Subcutaneous adipose tissue (tissue), 4 donors: Measurements from ENCODE around the gene APOC1. TPM values are rescaled to one million over a fixed set of nuclear protein-coding genes. Genes with fewer than 3 reads are reported as not detected.

Experiments used
- total RNA-seq, 4 donors: library from RNA; depleted of rRNA; stranded (reverse); fragments of >200 nt; gene quantifications; one replicate each; pipeline ENCODE4 v1.1.0, GENCODE V29; 2016
- TF ChIP-seq, protein P1 (sequence below): fragments of 450-650 bp; IDR thresholded peaks from one replicate; pipeline ENCODE4 v1.5.1; 2016; ENCODE audit warnings: low read depth, mild to moderate bottlenecking, control low read depth, antibody characterized with exemption, moderate library complexity

The APOC1 gene
- total RNA-seq, 4 donors from 2014 or later, result 30.7 to 394 (median 88.3) TPM

DNA sequence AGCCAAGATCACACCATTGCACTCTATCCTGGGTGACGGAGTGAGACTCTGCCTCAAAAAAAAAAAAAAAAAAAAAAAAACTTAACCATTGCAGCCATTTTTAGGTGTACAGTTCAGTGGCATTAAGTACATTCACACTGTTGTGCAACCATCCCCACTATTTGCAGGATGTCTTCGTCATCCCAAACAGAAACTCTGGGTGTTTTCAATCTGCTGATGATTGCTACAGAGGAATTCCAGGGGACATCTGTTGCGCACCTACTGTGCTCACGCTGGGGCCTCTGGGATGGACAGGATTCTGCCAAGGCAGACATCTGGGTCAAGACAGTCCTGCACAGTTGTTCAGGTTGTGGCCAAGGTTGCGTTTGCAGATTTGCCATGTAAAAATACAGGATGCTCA is 25.3 kb downstream of the APOC1 start:
- TF ChIP-seq, protein P1, sequence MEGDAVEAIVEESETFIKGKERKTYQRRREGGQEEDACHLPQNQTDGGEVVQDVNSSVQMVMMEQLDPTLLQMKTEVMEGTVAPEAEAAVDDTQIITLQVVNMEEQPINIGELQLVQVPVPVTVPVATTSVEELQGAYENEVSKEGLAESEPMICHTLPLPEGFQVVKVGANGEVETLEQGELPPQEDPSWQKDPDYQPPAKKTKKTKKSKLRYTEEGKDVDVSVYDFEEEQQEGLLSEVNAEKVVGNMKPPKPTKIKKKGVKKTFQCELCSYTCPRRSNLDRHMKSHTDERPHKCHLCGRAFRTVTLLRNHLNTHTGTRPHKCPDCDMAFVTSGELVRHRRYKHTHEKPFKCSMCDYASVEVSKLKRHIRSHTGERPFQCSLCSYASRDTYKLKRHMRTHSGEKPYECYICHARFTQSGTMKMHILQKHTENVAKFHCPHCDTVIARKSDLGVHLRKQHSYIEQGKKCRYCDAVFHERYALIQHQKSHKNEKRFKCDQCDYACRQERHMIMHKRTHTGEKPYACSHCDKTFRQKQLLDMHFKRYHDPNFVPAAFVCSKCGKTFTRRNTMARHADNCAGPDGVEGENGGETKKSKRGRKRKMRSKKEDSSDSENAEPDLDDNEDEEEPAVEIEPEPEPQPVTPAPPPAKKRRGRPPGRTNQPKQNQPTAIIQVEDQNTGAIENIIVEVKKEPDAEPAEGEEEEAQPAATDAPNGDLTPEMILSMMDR, result no peak

DNA sequence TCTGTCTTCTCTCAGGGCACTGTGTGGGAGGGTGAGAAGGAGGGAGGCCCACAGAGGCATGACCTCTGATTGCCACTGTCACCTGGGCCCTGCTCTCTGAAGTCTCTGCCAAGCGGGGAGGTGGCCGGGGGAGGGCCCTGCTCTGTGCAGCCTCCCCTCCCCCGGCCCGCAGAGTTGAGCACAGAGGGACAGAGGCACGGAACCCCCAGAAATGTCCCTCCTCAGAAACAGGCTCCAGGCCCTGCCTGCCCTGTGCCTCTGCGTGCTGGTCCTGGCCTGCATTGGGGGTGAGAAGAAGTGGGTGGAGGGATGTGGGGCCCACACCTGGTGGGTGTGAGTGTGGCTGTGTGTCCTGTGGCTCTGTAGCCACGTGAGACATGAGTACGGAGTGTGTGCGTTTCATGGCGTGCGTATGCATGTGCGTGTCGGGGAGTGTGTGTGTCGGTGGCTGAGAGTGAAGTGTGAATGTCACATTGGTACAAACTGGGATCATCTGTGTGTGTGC is 27.7 kb downstream of the APOC1 start, which contains the start of gene APOC4:
APOC4 (plus strand) TSS at position 171 of the 505 bp plus-strand sequence; CDS start at position 212, 41 bp downstream.
- TF ChIP-seq, protein P1, result no peak

- TF ChIP-seq, protein P1, result no peak
Observed at GRCh38 chr19:44943801-44944249, 29.4 kb downstream of the APOC1 start.

DNA sequence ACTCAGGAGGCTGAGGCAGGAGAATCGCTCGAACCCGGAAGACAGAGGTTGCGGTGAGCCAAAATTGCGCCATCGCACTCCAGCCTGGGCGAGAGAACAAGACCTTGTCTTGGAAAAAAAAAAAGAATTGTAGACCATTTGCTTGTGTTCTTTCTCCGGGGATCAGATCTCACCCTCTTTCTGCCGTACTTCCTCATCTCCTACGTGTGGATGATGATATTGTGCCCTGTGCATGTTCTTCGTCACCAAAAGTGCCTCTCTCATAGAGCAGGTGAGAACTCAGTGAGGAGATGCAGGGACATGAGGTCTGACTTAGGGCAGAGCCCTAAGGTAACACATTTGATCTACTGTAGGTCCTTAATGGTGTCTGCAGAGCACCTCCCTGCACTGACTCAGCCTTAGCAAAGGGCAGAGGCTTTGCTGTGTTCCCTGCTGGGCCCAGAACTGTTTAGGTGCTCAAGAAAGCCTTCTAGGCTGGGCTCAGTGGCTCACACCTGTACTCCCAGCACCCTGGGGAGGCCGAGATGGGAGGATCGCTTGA is 32.7 kb downstream of the APOC1 start:
- TF ChIP-seq, protein P1, result no peak

DNA sequence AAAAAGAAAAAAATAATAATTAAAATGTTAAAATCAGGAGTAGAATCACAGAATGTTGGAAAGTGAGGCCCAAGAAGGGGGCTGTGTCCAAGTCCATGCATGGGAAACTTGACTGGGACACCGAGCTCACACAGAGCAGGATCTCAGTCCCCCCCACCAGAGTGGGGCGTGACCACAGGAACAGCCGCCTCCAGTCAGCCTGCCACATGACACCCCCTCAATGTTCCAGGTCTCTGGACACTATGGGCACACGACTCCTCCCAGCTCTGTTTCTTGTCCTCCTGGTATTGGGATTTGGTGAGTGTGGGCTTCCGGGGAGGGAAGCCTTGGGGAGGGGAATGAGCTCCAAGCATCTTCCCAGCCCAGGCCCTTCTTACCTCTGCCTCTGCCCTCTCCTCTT is 33.8 kb downstream of the APOC1 start:
- TF ChIP-seq, protein P1, result no peak

DNA sequence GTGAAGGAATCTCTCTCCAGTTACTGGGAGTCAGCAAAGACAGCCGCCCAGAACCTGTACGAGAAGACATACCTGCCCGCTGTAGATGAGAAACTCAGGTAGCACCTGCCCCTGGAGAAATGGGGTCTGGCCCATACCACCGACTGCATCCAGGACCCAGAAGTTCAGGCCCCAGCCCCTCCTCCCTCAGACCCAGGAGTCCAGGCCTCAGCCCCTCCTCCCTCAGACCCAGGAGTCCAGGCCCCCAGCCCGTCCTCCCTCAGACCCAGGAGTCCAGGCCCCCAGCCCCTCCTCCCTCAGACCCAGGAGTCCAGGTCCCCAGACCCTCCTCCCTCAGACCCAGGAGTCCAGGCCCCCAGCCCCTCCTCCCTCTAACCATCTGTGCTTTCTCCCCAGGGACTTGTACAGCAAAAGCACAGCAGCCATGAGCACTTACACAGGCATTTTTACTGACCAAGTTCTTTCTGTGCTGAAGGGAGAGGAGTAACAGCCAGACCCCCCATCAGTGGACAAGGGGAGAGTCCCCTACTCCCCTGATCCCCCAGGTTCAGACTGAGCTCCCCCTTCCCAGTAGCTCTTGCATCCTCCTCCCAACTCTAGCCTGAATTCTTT is 34.5 kb downstream of the APOC1 start:
- TF ChIP-seq, protein P1, result no peak

- TF ChIP-seq, protein P1, result no peak
Observed at GRCh38 chr19:44949550-44949949, 35.1 kb downstream of the APOC1 start.
